ENCODE measurements around the gene SLC35G3. TPM values are rescaled to one million over a fixed set of nuclear protein-coding genes. Genes with fewer than 3 reads are reported as not detected.
"Not testable (repeated sequence)": the region's sequence is repeated elsewhere in the genome, so short reads cannot be mapped to it uniquely, and the experiment has no call there.

SLC35G3 gene
- polyA plus RNA-seq, 1 of the 3 experiments (the other 2 are of a cell fraction) = not detected

DNA sequence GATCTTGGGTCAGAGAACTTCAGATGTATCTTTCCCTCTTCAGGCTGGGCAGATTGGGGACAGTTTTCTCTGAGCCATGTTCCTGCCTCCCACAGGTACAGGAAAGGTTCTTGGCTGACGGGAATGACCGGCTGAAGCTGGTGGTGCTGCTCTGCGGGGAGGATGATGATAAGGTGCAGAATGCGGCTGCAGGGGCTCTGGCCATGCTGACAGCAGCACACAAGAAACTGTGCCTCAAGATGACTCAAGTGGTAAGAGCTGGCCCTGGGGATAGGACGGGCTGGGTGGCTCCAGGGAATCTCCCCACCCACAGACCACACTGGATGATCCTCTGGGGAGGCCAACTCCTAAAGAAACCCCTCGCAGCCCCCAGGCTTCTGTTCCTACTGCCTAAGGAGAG, 10.9 kb downstream of the SLC35G3 start:
- Histone ChIP-seq H3K4me3 (ENCODE audit: low read depth in 2 of 2, low read length in 1 of 2) (no peak overlapping the region), H3K79me2 (ENCODE audit: insufficient read depth) (no peaks in the 10 kb centered on the region), H3F3A (replicated peaks; ENCODE audit: insufficient read depth) (no peaks in the 10 kb centered on the region), H3K27ac (ENCODE audit: low read depth in 2 of 2, low read length in 1 of 2) (no peak overlapping the region), H2AFZ (ENCODE audit: low read depth) (no peak overlapping the region), H3K9ac (no peak overlapping the region), H4K20me1 (ENCODE audit: insufficient read depth) (no peaks in the 10 kb centered on the region), H3K4me2 (no peak overlapping the region), H3K9me3 (no peaks in the 10 kb centered on the region), H3K36me3 (replicated peaks in 1 of 2; ENCODE audit: control insufficient read depth in 1 of 2, insufficient read depth in 2 of 2, low read length in 1 of 2) (no peaks in the 10 kb centered on the region), H3K9me2 (no peaks in the 10 kb centered on the region), H3K27me3 (ENCODE audit: insufficient read depth) (peaks cover 8% of the 10 kb centered on the region; the same call in 1 of the 2 replicates), H3K4me1 (ENCODE audit: control insufficient read depth in 1 of 2, insufficient read depth in 2 of 2, low read depth in 1 of 2, low read length in 1 of 2) (no peaks in the 10 kb centered on the region)
- TF ChIP-seq FOXM1 (IDR thresholded peaks at IDR 0.05; ENCODE audit: low read depth) = no peak
- TF ChIP-seq EP300 (IDR thresholded peaks at IDR 0.05; ENCODE audit: borderline replicate concordance in 1 of 2, low read depth in 1 of 2, low read length in 1 of 2) = no peak
- TF ChIP-seq RFX5 (IDR thresholded peaks at IDR 0.05; ENCODE audit: low read length) = no peak
- TF ChIP-seq NRF1 (IDR thresholded peaks at IDR 0.05; ENCODE audit: low read depth, low read length) = no peak
- no peak for TF ChIP-seq YY1 (IDR thresholded peaks at IDR 0.05; ENCODE audit: low read depth)
- TF ChIP-seq USF1 (IDR thresholded peaks at IDR 0.05; ENCODE audit: borderline replicate concordance, low read depth) = no peak
- no peak for TF ChIP-seq FOXJ3 (CRISPR knock-in tag; IDR thresholded peaks at IDR 0.05)
- TF ChIP-seq SMC3 (IDR thresholded peaks at IDR 0.05; ENCODE audit: low read depth, low read length) = no peak
- TF ChIP-seq ELF1 (IDR thresholded peaks at IDR 0.05) = no peak
- no peak for TF ChIP-seq FOSL2 (IDR thresholded peaks at IDR 0.05; ENCODE audit: borderline replicate concordance, low read depth)
- no peak for TF ChIP-seq NFIC (IDR thresholded peaks at IDR 0.05; ENCODE audit: borderline replicate concordance)
- no peak for DNase-seq
- ChIA-PET CTCF (no interaction called here), POLR2A (no interaction called here)
- 18% methylated on average over 3 of the region's 6 CpGs for WGBS (ENCODE audit: low lambda C conversion rate)

GRCh38 chr17:35179379-35179778, 14.8 kb downstream of the SLC35G3 start:
- H3K9me3 ChIP-seq; H3K79me2 ChIP-seq (ENCODE audit: insufficient read depth); POLR2A ChIA-PET; H4K20me1 ChIP-seq (ENCODE audit: insufficient read depth); H3K4me2 ChIP-seq; H3K4me1 ChIP-seq (ENCODE audit: control insufficient read depth in 1 of 2, insufficient read depth in 2 of 2, low read depth in 1 of 2, low read length in 1 of 2); H2AFZ ChIP-seq (ENCODE audit: low read depth); H3K9ac ChIP-seq; H3F3A ChIP-seq (replicated peaks; ENCODE audit: insufficient read depth); H3K9me2 ChIP-seq; CTCF ChIA-PET; DNase-seq; H3K36me3 ChIP-seq (replicated peaks in 1 of 2; ENCODE audit: control insufficient read depth in 1 of 2, insufficient read depth in 2 of 2, low read length in 1 of 2); H3K4me3 ChIP-seq (ENCODE audit: low read depth in 2 of 2, low read length in 1 of 2); H3K27ac ChIP-seq (ENCODE audit: low read depth in 2 of 2, low read length in 1 of 2): not testable (repeated sequence)
- peaks cover 32% of the 10 kb centered on the region; the same call in 1 of the 2 replicates for H3K27me3 ChIP-seq (ENCODE audit: insufficient read depth)
- WGBS (ENCODE audit: low lambda C conversion rate) = 7% methylated on average over 5 of the region's 5 CpGs

DNA sequence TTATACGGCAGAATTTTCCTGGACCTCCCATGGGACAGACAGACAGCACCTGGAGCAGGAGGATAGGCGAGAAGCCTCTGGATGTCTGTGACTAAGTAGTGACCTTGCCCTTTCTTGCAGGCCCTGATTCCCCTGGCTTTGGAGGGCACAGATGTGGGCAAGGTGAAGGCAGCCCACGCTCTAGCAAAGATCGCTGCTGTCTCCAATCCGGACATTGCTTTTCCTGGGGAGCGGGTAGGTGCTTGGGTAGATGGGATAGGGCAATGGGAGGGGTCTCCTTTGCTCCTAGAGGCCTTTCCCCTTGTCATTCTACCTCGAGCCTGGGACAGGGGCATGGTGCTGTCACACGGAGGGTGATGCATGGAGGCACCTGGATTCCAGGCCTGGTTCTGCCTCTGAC, 17.3 kb downstream of the SLC35G3 start:
- Histone ChIP-seq H3K9me2 (no peaks in the 10 kb centered on the region), H3K36me3 (replicated peaks in 1 of 2; ENCODE audit: control insufficient read depth in 1 of 2, insufficient read depth in 2 of 2, low read length in 1 of 2) (no peaks in the 10 kb centered on the region), H3K4me2 (no peak overlapping the region), H3K27me3 (ENCODE audit: insufficient read depth) (peaks cover 38% of the 10 kb centered on the region; the same call in 1 of the 2 replicates), H3K9me3 (no peaks in the 10 kb centered on the region), H3K79me2 (ENCODE audit: insufficient read depth) (no peaks in the 10 kb centered on the region), H3K4me3 (ENCODE audit: low read depth in 2 of 2, low read length in 1 of 2) (no peak overlapping the region), H2AFZ (ENCODE audit: low read depth) (no peak overlapping the region), H3K27ac (ENCODE audit: low read depth in 2 of 2, low read length in 1 of 2) (no peak overlapping the region), H3K4me1 (ENCODE audit: control insufficient read depth in 1 of 2, insufficient read depth in 2 of 2, low read depth in 1 of 2, low read length in 1 of 2) (no peaks in the 10 kb centered on the region), H3F3A (replicated peaks; ENCODE audit: insufficient read depth) (no peaks in the 10 kb centered on the region), H4K20me1 (ENCODE audit: insufficient read depth) (no peaks in the 10 kb centered on the region), H3K9ac (no peak overlapping the region)
- ChIA-PET CTCF (no interaction called here), POLR2A (no interaction called here)
- no peak for DNase-seq
- 8% methylated on average over 7 of the region's 8 CpGs for WGBS (ENCODE audit: low lambda C conversion rate)
- TF ChIP-seq MXI1 (IDR thresholded peaks at IDR 0.05; ENCODE audit: low read depth, low read length) (no peak), USF1 (IDR thresholded peaks at IDR 0.05; ENCODE audit: borderline replicate concordance, low read depth) (no peak), PBX3 (IDR thresholded peaks at IDR 0.05) (no peak), EP300 (IDR thresholded peaks at IDR 0.05; ENCODE audit: borderline replicate concordance in 1 of 2, low read depth in 1 of 2, low read length in 1 of 2) (no peak), ELF1 (IDR thresholded peaks at IDR 0.05) (no peak), SMC3 (IDR thresholded peaks at IDR 0.05; ENCODE audit: low read depth, low read length) (no peak), FOXM1 (IDR thresholded peaks at IDR 0.05; ENCODE audit: low read depth) (no peak), RAD21 (IDR thresholded peaks at IDR 0.05; ENCODE audit: low read length) (no peak), MEF2A (IDR thresholded peaks at IDR 0.05; ENCODE audit: borderline replicate concordance, low read depth) (no peak), MAX (IDR thresholded peaks at IDR 0.05; ENCODE audit: low read depth) (no peak), NRF1 (IDR thresholded peaks at IDR 0.05; ENCODE audit: low read depth, low read length) (no peak), RFX5 (IDR thresholded peaks at IDR 0.05; ENCODE audit: low read length) (no peak)
